Right ventricle myocardium superior (tissue), 1 donor: ENCODE measurements around the gene RGS9. TPM values are rescaled to one million over a fixed set of nuclear protein-coding genes. Genes with fewer than 3 reads are reported as not detected.

Experiments
- ATAC-seq: fragments of 200-7000 bp; cut with Tn5 transposase; one replicate; pipeline ENCODE4 v1.9.1; 2020; ENCODE audit warnings: mild to moderate bottlenecking; ENCODE audit not compliant: poor library complexity
- DNase-seq: peaks from one replicate; pipeline ENCODE4 v3.0.0-alpha.2; 2020
- intact Hi-C: fragments of 100-400 bp; cut with DNase I; formaldehyde crosslinking; loops from one replicate; pipeline ENCODE4 v1.11.2; 2022
- total RNA-seq: library from RNA; stranded (reverse); fragmentation: NEBNext Ultra II Directional; extraction: Animal tissue kit (Norgen Biotek cat#: 25700); gene quantifications from one replicate; pipeline ENCODE4 v1.2.1, GENCODE V29; 2021
- donor health status: DM: no; HTN: yes; CAD: no; lungs with severe emphysema.

The RGS9 gene
- total RNA-seq, 1 donor from 2014 or later: 2.4 TPM

GRCh38 chr17:65143889-65144604, 6.9 kb downstream of the RGS9 start:
- intact Hi-C loops: no loop called here
- ATAC-seq: no peak
- no peak for DNase-seq

DNA sequence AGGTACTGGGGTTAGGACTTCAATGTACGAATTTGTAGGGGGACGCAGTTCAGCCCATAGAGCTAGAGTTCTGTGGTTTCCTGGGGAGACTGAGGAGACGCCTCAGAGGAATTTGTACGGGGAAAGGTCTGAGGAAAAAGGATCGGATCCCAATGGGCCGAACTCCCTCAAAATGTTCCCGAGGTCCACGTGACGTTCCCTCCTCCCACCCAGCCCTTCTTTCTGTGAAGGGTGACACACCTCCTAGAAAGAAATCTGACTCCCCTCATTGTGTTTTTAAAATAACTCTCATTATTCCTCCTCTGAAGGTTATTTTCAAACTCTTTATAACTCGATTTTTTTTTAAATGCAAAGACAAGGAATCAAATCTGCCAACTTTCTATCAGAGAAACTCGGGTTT, 8.6 kb downstream of the RGS9 start:
- intact Hi-C loops: no loop called here
- no peak for ATAC-seq
- DNase-seq: no peak

GRCh38 chr17:65147955-65148354, 10.8 kb downstream of the RGS9 start:
- intact Hi-C loops: no loop called here
- no peak for ATAC-seq
- DNase-seq: no peak

DNA sequence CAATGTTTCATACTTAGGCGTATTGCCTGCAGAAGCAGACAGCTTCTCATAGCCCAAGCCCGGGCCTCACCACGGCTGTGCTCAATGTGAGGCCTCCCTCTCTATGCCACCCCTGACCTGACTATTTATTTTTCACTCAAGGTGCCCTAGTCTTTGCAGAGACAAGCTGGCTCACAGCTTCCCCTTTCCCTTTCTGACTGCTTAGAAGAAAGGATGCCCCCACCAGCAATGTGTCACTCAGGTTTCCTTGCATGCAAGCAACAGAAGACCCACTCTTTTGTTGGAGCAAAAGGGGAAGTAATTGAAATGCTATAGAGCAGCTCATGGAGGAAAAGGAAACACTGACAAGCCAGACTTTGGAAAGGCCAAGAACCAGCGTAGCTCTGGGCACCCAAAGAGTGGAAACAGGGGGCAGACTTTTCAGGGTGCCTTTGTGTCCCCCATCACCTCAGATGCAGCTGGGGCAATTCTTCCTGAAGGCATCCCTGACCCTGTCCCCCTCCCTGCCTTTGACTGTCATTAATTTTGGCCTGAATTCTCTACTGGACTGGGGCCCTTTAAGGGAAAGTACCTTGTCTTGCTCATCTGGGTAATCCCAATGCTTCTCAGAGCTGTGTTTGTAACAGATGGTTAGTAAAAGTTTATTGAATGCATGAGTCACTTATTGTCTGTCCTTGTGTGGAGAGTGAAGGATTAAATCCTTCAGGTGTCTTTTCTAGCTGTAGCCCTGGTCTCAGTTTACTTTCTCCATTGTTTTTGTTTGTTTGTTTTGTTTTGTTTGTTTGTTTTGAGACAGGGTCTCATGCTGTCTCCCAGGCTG, 17.8 kb downstream of the RGS9 start:
- intact Hi-C loops: no loop called here
- no peak for ATAC-seq
- no peak for DNase-seq

DNA sequence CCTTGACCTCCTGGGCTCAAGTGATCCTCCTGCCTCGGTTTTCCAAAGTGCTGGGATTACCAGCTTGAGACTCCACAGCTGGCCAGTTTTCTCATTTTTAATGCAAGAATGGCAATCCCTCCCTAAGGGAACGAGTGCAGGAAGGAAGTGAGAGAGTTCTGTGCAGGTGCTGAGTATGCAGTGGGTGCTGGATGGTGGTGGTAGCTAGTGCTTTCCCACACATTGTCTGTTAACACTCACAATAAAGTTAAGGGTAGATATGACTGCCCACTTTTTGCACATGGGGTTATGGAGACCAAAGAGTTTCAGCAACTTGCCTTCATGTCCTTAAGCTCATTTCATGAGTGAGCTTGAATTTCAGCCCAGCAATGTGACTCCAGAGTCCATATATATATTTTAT, 18.5 kb downstream of the RGS9 start:
- intact Hi-C loops: no loop called here
- no peak for ATAC-seq
- no peak for DNase-seq

DNA sequence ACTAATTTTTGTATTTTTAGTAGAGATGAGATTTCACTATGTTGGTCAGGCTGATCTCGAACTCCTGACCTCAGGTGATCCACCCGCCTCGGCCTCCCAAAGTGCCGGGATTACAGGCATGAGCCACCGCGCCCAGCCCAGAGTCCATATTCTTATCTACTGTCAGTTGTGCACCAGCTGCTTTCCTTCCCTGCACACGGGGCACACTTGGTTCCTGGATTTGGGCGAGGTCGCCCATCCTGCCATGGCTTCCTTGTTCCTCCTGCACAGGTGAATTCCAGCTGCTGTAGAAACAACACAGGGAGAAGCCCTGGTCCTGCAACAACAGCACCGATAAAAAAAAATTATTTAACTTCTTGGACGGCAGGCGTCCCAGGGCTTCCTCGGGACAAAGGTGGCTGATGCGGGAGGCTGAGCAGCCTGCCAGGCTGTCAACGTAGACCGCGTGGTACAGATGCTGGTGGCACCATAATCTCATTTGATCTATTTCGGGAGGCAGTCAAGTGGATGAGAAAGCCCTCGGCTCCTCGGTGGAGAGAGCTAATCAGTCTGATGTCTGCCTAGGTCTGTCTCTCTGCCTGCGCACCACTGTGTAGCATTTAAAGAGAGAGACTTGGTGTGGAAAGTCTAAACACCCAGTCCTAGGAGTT, 19.1 kb downstream of the RGS9 start:
- DNase-seq: no peak
- intact Hi-C loops: no loop called here
- peak; percentile 63 for ATAC-seq

DNA sequence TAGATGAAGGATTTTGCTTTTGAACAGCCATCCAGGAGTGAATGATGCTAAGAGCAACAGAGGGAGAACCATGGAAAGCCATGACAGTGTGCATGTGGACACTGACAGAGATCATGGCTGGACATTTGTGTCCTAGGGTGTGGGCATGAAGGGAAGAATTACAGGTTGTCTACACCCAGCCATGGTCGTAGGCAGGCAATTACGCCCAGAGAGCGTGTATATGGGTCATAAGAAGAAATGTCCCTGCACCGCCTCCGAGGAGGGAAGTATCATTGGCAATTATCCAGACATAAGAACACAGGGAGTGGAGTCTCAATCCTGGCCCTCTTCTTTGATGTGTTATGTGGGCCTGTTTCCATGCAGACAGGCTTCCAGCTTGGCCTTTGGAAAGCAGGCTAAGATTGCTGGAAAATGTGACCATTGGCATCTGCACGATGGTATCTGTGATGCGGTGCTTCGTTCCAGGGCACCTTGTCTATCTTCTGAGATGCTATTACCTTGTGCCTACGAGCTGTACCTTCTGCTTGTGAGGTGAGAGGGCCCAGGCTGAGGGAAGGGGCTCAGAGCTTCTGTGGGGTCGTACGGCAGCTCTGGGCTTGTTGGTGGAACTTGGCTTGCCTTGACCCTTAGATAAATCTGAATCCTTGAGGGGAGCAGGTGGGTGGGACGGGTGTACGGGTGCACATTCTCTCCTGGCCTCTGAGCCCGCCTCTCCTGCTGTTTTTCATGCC, 19.8 kb downstream of the RGS9 start:
- peak; percentile 15 for ATAC-seq
- intact Hi-C loops: no loop called here

GRCh38 chr17:65158041-65158440, 20.9 kb downstream of the RGS9 start:
- no peak for DNase-seq
- intact Hi-C loops: no loop called here
- no peak for ATAC-seq

More for the DNA sequence above, 19.8 kb downstream of the RGS9 start:
- DNase-seq: no peak

GRCh38 chr17:65158622-65159021, 21.5 kb downstream of the RGS9 start:
- intact Hi-C loops: no loop called here
- DNase-seq (no peak), ATAC-seq (no peak)

DNA sequence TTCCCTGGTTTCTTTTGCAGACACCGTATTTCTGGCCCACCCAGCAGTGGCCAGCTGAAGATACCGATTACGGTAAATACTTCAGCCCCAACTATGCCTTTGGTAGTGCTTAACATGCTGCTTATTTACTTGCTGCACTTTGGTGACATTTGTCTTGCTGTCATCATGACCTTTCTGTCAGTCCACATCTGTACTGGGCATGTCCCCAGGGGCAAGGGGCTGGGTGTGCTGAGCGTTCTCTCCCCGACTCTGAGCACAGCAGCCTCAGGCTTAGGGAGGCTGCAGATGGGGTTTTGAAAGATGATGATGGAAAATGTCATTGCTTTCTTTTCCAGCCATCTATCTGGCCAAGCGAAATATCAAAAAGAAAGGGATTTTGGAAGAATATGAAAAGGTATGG, 23.3 kb downstream of the RGS9 start:
- intact Hi-C loops: no loop called here
- DNase-seq (no peak), ATAC-seq (no peak)

DNA sequence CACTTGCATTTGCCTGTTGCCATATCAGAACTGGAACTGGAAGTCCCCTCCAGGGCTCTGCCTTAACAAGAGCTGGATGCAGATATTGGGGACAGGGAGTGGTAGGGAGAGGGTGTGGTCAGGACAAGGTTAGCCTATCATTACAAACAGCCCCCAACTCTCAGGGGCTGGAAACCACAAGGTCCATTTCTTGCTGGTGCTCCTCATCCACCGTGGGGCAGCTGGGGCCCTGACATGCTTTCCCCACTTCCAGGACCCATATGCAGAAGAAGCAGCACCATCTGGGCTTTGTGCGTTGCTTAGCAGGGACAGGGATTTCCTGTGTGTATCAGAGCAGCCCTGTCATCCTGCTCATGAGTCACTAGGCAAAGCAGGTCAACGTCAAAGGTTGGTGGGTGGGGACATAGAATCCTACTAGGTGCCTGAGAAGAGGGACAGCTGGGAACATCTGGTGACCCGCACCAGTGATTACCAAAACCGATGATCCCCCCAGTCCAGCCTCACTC, 26.9 kb downstream of the RGS9 start:
- ATAC-seq (no peak), DNase-seq (no peak)
- intact Hi-C loops: no loop called here

- ATAC-seq: no peak
- no peak for DNase-seq
- intact Hi-C loops: no loop called here
Observed at GRCh38 chr17:65166787-65167186, 29.6 kb downstream of the RGS9 start.

DNA sequence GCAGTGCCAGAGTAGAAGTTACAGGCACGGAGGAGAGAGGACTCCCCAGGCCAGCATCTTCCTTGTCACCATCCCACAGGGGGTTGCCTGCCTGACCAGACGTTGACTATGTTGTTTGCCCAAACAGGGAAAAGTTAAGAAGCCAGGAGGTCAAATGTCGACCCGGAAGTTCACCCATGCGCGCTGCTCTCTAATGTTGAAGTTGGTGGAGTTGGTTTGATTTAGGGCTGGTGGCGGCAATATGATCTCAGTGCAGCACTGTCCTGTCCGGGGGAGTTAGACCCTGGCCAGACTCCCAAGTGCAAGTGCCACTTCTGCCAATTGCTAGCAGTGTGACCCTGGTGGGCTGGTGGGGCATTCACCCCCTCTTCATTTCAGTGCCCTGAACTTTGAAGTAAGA, 30.4 kb downstream of the RGS9 start:
- no peak for DNase-seq
- intact Hi-C loops: no loop called here
- no peak for ATAC-seq

DNA sequence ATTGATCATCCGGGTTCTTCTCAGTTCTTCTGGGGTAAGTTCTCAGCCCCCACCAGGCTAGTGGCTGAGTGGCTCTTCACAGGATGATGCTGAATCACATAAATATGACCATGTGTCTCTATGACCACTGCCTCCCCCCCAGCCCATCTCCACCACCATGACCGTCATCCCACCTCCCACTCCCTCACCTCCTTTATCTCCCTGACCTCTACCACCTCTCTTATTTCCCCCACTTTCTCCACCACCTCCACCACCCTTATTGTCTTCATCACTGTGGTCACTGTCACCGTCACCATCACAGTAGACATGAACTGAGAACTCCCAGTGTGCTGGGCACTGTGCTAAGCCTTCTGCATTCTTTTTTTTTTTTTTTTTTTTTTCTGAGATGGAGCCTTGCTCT, 32.5 kb downstream of the RGS9 start:
- no peak for DNase-seq
- intact Hi-C loops: no loop called here

GRCh38 chr17:65170839-65171238, 33.7 kb downstream of the RGS9 start:
- DNase-seq: peak; percentile 60
- intact Hi-C loops: no loop called here
- ATAC-seq: peak; percentile 89

More for the DNA sequence above, 32.5 kb downstream of the RGS9 start:
- ATAC-seq: no peak

GRCh38 chr17:65171752-65172151, 34.6 kb downstream of the RGS9 start:
- intact Hi-C loops: no loop called here
- DNase-seq (no peak), ATAC-seq (no peak)

DNA sequence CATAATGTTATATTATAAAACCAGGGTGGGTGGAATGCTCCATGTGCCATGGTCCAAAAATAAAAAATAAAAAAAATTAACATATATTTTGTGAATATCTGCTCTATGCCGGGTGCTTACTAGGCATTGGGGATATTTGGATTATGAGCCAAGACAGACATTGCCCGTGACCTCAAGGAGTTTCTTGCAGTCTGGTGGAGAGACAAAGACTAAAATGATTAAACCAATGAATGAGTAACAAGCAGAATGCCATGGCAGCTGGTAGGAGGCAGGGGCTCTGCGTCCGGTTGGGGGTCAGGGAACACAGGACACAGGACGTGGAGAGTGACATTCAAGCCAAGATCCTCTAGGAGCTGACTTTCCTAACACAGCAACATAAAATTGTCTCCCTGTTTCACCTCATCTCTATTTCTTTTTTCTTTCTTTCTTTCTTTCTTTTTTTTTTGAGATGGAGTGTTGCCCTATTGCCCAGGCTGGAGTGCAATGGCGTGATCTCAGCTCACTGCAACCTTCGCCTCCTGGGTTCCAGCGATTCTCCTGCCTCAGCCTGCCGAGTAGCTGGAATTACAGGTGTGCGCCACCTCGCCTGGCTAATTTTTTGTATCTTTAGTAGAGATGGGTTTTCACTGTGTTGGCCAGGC, 35.4 kb downstream of the RGS9 start:
- ATAC-seq: no peak
- intact Hi-C loops: no loop called here
- DNase-seq: no peak

- DNase-seq (peak; percentile 46), ATAC-seq (peak; percentile 68)
- intact Hi-C loops: no loop called here
Observed at GRCh38 chr17:65173284-65173793, 36.2 kb downstream of the RGS9 start.
